Mesenchymal stem cell (in vitro differentiated cells and primary cell): Measurements from ENCODE around the gene EEA1.

ENCODE experiments used
- DNase-seq: peaks from one replicate; pipeline ENCODE4 v3.0.0-alpha.2; 2013
- H2AFZ ChIP-seq: one replicate; pipeline ENCODE4 v1.6.1; 2013; ENCODE audit warnings: low read depth, mild to moderate bottlenecking, control low read depth, inconsistent platforms, low read length, moderate library complexity
- H2AK5ac ChIP-seq: 2 replicates; pipeline ENCODE4 v1.6.1; 2013; ENCODE audit warnings: low read length, moderate library complexity, mild to moderate bottlenecking, inconsistent platforms; ENCODE audit not compliant: severe bottlenecking
- H2BK120ac ChIP-seq: one replicate; pipeline ENCODE4 v1.6.1; 2013; ENCODE audit warnings: low read depth, mild to moderate bottlenecking, inconsistent platforms, low read length, moderate library complexity
- H2BK12ac ChIP-seq, 2 experiments: one replicate each; pipeline ENCODE4 v1.6.1; 2013; ENCODE audit warnings: inconsistent platforms in 2 of 2, low read length in 2 of 2, mild to moderate bottlenecking in 2 of 2, moderate library complexity in 2 of 2, control low read depth in 1 of 2
- H2BK15ac ChIP-seq: one replicate; pipeline ENCODE4 v1.6.1; 2013; ENCODE audit warnings: mild to moderate bottlenecking, low read depth, inconsistent platforms; ENCODE audit not compliant: poor library complexity, severe bottlenecking
- H2BK5ac ChIP-seq: 2 replicates; pipeline ENCODE4 v1.6.1; 2013; ENCODE audit warnings: low read depth, mild to moderate bottlenecking, low read length, control low read depth, inconsistent platforms; ENCODE audit not compliant: poor library complexity, severe bottlenecking
- H3K14ac ChIP-seq, 2 experiments: one replicate each; pipeline ENCODE4 v1.6.1; 2013; ENCODE audit warnings: inconsistent platforms in 2 of 2, low read length in 2 of 2, control low read depth in 1 of 2, mild to moderate bottlenecking in 1 of 2, moderate library complexity in 1 of 2
- H3K18ac ChIP-seq, 2 experiments: one replicate each; pipeline ENCODE4 v1.6.1; 2013; ENCODE audit warnings: inconsistent platforms in 2 of 2, low read length in 2 of 2, control low read depth in 1 of 2, low read depth in 1 of 2, mild to moderate bottlenecking in 1 of 2
- H3K23ac ChIP-seq, 2 experiments: one replicate each; pipeline ENCODE4 v1.6.1; 2013; ENCODE audit warnings: inconsistent platforms in 2 of 2, low read length in 2 of 2, mild to moderate bottlenecking in 2 of 2, moderate library complexity in 2 of 2, control low read depth in 1 of 2
- H3K27ac ChIP-seq: 2 replicates; pipeline ENCODE4 v1.5.1; 2013; ENCODE audit warnings: mild to moderate bottlenecking, moderate library complexity, low read length, control low read depth, inconsistent platforms; ENCODE audit not compliant: poor library complexity, severe bottlenecking
- H3K27me3 ChIP-seq, 2 experiments: 2 replicates each; pipeline versions ENCODE4 v1.6.1 to v1.7.0; 2013; ENCODE audit warnings: low read length in 2 of 2, mild to moderate bottlenecking in 2 of 2, moderate library complexity in 2 of 2, control low read depth in 1 of 2, inconsistent platforms in 1 of 2; ENCODE audit not compliant: control insufficient read depth in 1 of 2, insufficient read depth in 1 of 2
- H3K36me3 ChIP-seq, 2 experiments: 2 replicates each; pipeline versions ENCODE4 v1.6.1 to v1.7.0; 2013; ENCODE audit warnings: low read length in 2 of 2, control low read depth in 1 of 2, inconsistent platforms in 1 of 2, low read depth in 1 of 2, mild to moderate bottlenecking in 1 of 2; ENCODE audit not compliant: insufficient read depth in 2 of 2, control insufficient read depth in 1 of 2
- H3K4ac ChIP-seq, 2 experiments: one replicate each; pipeline ENCODE4 v1.6.1; 2013; ENCODE audit warnings: inconsistent platforms in 2 of 2, low read length in 2 of 2, mild to moderate bottlenecking in 2 of 2, moderate library complexity in 2 of 2, control low read depth in 1 of 2, low read depth in 1 of 2
- H3K4me1 ChIP-seq: 2 replicates; pipeline ENCODE4 v1.6.1; 2013; ENCODE audit warnings: low read depth, low read length, control low read depth; ENCODE audit not compliant: control insufficient read depth, insufficient read depth
- H3K4me2 ChIP-seq: 2 replicates; pipeline ENCODE4 v1.6.1; 2013; ENCODE audit warnings: low read length, mild to moderate bottlenecking, inconsistent platforms; ENCODE audit not compliant: poor library complexity, severe bottlenecking
- H3K4me3 ChIP-seq, 2 experiments: 2 replicates each; pipeline versions ENCODE4 v1.5.1 to v1.7.0; 2013; ENCODE audit warnings: low read length in 2 of 2, mild to moderate bottlenecking in 2 of 2, control low read depth in 1 of 2, low read depth in 1 of 2; ENCODE audit not compliant: insufficient read depth in 1 of 2
- H3K79me1 ChIP-seq: replicated peaks from 2 replicates; pipeline ENCODE4 v1.6.1; 2013; ENCODE audit warnings: mild to moderate bottlenecking, control low read depth, low read length, inconsistent platforms; ENCODE audit not compliant: poor library complexity, severe bottlenecking
- H3K9ac ChIP-seq: 2 replicates; pipeline ENCODE4 v1.7.0; 2013; ENCODE audit warnings: mild to moderate bottlenecking, low read length, moderate library complexity
- H3K9me3 ChIP-seq: 2 replicates; pipeline ENCODE4 v1.7.0; 2013; ENCODE audit warnings: mild to moderate bottlenecking, low read length; ENCODE audit not compliant: control insufficient read depth
- H4K8ac ChIP-seq: one replicate; pipeline ENCODE4 v1.6.1; 2013; ENCODE audit warnings: inconsistent platforms, mild to moderate bottlenecking, low read length, moderate library complexity
- H4K91ac ChIP-seq: one replicate; pipeline ENCODE4 v1.6.1; 2013; ENCODE audit warnings: mild to moderate bottlenecking, low read length, inconsistent platforms
- WGBS: methylation state at CpG from one replicate; pipeline ENCODE4 v1.1.7; 2013; ENCODE audit warnings: mixed read lengths; 5-methylcytosine and 5-hydroxymethylcytosine counted together

The EEA1 gene

DNA sequence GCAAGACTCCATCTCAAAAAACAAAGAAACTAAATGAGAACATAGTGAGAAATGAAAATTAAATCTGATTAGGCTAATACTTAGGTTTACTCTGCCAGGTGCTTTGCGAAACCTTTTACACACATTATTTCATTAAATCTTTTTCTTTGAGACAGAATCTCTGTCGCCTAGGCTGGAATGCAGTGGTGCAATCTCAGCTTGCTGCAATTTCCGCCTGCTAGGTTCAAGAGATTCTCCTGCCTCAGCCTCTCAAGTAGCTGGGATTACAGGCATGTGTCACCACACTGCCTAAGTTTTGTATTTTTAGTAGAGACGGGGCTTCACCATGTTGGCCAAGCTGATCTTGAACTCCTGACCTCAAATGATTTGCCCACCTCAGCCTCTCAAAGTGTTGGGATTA lies 21.9 kb upstream of the EEA1 start:
- Histone ChIP-seq H3K9me3 (peaks cover 4% of the 10 kb centered on the region), H3K4me3 (no peak overlapping the region), H3K9ac (no peak overlapping the region), H3K4me1 (peaks cover 2% of the 10 kb centered on the region), H3K79me1 (no peaks in the 10 kb centered on the region), H3K27me3 (no peaks in the 10 kb centered on the region), H2BK5ac (no peak overlapping the region), H4K91ac (no peak overlapping the region), H3K23ac (no peak overlapping the region), H3K27ac (no peak overlapping the region), H3K36me3 (no peaks in the 10 kb centered on the region), H2AK5ac (no peak overlapping the region), H3K18ac (no peak overlapping the region), H3K4ac (no peak overlapping the region), H3K4me2 (no peak overlapping the region), H2BK15ac (no peak overlapping the region), H3K14ac (no peak overlapping the region), H4K8ac (no peak overlapping the region), H2BK120ac (no peak overlapping the region), H2BK12ac (no peak overlapping the region), H2AFZ (no peak overlapping the region)
- 85% methylated on average over 4 of the region's 4 CpGs for WGBS
- no peak for DNase-seq

GRCh38 chr12:92950011-92950410 lies 20.9 kb upstream of the EEA1 start:
- Histone ChIP-seq H2AK5ac (no peak overlapping the region), H3K4ac (no peak overlapping the region), H2BK120ac (no peak overlapping the region), H3K18ac (no peak overlapping the region), H3K27ac (no peak overlapping the region), H3K4me2 (no peak overlapping the region), H3K79me1 (no peaks in the 10 kb centered on the region), H3K14ac (no peak overlapping the region), H3K9ac (no peak overlapping the region), H2BK15ac (no peak overlapping the region), H2AFZ (no peak overlapping the region), H3K27me3 (no peaks in the 10 kb centered on the region), H3K4me1 (peaks cover 2% of the 10 kb centered on the region), H2BK12ac (peak overlapping the region in 1 of 2 experiments; percentile 11), H4K91ac (no peak overlapping the region), H3K9me3 (peaks cover 4% of the 10 kb centered on the region), H3K36me3 (no peaks in the 10 kb centered on the region), H3K23ac (no peak overlapping the region), H2BK5ac (no peak overlapping the region), H4K8ac (no peak overlapping the region), H3K4me3 (no peak overlapping the region)
- 94% methylated on average over 4 of the region's 4 CpGs for WGBS
- no peak for DNase-seq

- H2BK120ac ChIP-seq = no peak overlapping the region
- no peak overlapping the region for H2AK5ac ChIP-seq
- H4K8ac ChIP-seq = no peak overlapping the region
- H2BK12ac ChIP-seq = no peak overlapping the region
- H2BK15ac ChIP-seq = no peak overlapping the region
- H2BK5ac ChIP-seq = no peak overlapping the region
- WGBS = no CpG with 5 or more reads among the region's 1 CpG
- H3K4me2 ChIP-seq = no peak overlapping the region
- H3K14ac ChIP-seq = no peak overlapping the region
- DNase-seq = no peak
- H3K4me3 ChIP-seq = no peak overlapping the region
- no peak overlapping the region for H3K27ac ChIP-seq
- peaks cover 4% of the 10 kb centered on the region for H3K9me3 ChIP-seq
- H2AFZ ChIP-seq = no peak overlapping the region
- H3K4ac ChIP-seq = no peak overlapping the region
- no peaks in the 10 kb centered on the region for H3K79me1 ChIP-seq
- no peak overlapping the region for H3K23ac ChIP-seq
- no peaks in the 10 kb centered on the region for H3K27me3 ChIP-seq
- no peak overlapping the region for H4K91ac ChIP-seq
- no peaks in the 10 kb centered on the region for H3K36me3 ChIP-seq
- H3K18ac ChIP-seq = no peak overlapping the region
- H3K4me1 ChIP-seq = peaks cover 2% of the 10 kb centered on the region
- H3K9ac ChIP-seq = no peak overlapping the region
Measured at GRCh38 chr12:92949466-92949865, 20.4 kb upstream of the EEA1 start.

DNA sequence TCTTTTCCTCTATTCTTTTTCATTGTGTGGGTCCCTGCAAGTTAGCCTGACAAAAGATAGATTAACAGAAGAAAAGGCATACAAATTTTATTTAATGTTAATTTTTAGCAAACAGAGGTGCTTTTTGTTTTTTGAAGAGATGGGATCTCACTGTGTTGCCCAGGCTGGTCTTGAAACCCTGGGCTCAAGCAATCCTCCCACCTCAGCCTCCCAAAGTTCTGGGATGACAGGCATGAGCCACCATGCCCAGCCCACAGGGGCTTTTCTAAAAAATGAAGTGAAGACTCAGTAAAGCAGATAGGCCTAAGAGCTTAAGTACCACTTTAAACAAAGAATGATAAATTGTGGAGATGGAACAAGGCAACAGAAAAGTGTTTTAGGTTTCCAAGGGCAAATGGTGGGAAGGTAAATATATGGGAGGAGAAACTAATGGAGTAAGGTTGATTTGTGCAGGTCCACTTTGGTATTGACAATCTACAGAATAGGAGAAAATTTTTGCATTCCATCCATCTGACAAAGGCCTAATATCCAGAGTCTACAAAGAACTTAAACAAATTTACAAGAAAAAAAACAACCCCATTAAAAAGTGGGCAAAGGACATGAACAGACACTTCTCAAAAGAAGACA lies 18.6 kb upstream of the EEA1 start:
- no peak overlapping the region for H3K4me3 ChIP-seq
- no peak overlapping the region for H4K91ac ChIP-seq
- no peak overlapping the region for H2BK15ac ChIP-seq
- no peaks in the 10 kb centered on the region for H3K36me3 ChIP-seq
- no peak overlapping the region for H3K18ac ChIP-seq
- DNase-seq = no peak
- H4K8ac ChIP-seq = no peak overlapping the region
- no peak overlapping the region for H3K23ac ChIP-seq
- no peaks in the 10 kb centered on the region for H3K27me3 ChIP-seq
- H2AK5ac ChIP-seq = no peak overlapping the region
- no peaks in the 10 kb centered on the region for H3K79me1 ChIP-seq
- H2BK12ac ChIP-seq = no peak overlapping the region
- H3K4me1 ChIP-seq = peaks cover 3% of the 10 kb centered on the region
- H2AFZ ChIP-seq = no peak overlapping the region
- no peak overlapping the region for H3K9ac ChIP-seq
- no peak overlapping the region for H3K4me2 ChIP-seq
- H3K14ac ChIP-seq = no peak overlapping the region
- H3K4ac ChIP-seq = no peak overlapping the region
- no peak overlapping the region for H2BK5ac ChIP-seq
- H3K9me3 ChIP-seq = no peaks in the 10 kb centered on the region
- no peak overlapping the region for H3K27ac ChIP-seq
- H2BK120ac ChIP-seq = no peak overlapping the region
